ENCODE data around the gene BCL2L11. TPM values are rescaled to one million over a fixed set of nuclear protein-coding genes. Genes with fewer than 3 reads are reported as not detected.

BCL2L11 gene
- total RNA-seq, 6 donors from 2014 or later = 14.8 to 76.5 (median 31.4) TPM

DNA sequence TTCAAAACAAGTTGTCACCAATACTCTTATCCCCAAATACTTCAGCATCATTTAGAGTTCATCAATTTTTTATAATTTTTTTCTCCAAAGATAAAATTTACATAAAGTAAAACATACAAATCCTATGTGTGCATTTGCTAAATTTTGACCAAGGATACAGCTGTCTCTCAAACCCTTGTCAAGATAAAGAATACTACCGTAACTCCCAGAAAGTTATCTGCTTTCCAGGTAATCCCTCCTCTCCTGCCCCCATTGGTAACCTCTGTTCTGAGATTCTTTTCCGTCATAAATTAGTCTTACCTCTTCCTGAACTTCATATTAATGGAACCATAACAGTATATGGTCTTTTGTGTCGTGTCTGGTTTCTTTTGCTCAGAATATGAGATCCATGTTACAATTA, 49.2 kb downstream of the BCL2L11 start:
- Histone ChIP-seq H3K27me3 (no peaks in the 10 kb centered on the region), H3K27ac (no peak overlapping the region), H3K9me3 (no peaks in the 10 kb centered on the region), H3K4me3 (no peak overlapping the region), H3K36me3 (peaks cover 4 to 14% (median 8%) of the 10 kb centered on the region in 4 donors), H3K4me1 (no peaks in the 10 kb centered on the region)
- TF ChIP-seq POLR2A (IDR thresholded peaks at IDR 0.05) = no peak
- TF ChIP-seq EP300 (IDR thresholded peaks at IDR 0.05) = no peak
- TF ChIP-seq POLR2AphosphoS5 (IDR thresholded peaks at IDR 0.05) = no peak
- TF ChIP-seq, protein P1, sequence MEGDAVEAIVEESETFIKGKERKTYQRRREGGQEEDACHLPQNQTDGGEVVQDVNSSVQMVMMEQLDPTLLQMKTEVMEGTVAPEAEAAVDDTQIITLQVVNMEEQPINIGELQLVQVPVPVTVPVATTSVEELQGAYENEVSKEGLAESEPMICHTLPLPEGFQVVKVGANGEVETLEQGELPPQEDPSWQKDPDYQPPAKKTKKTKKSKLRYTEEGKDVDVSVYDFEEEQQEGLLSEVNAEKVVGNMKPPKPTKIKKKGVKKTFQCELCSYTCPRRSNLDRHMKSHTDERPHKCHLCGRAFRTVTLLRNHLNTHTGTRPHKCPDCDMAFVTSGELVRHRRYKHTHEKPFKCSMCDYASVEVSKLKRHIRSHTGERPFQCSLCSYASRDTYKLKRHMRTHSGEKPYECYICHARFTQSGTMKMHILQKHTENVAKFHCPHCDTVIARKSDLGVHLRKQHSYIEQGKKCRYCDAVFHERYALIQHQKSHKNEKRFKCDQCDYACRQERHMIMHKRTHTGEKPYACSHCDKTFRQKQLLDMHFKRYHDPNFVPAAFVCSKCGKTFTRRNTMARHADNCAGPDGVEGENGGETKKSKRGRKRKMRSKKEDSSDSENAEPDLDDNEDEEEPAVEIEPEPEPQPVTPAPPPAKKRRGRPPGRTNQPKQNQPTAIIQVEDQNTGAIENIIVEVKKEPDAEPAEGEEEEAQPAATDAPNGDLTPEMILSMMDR (IDR thresholded peaks at IDR 0.05) = no peak
- DNase-seq = no peak
- ATAC-seq (ENCODE audit: low FRiP score in 2 of 2) = no peak
- WGBS, 2 donors = 84 to 93% methylated on average over 3 of the region's 3 CpGs

DNA sequence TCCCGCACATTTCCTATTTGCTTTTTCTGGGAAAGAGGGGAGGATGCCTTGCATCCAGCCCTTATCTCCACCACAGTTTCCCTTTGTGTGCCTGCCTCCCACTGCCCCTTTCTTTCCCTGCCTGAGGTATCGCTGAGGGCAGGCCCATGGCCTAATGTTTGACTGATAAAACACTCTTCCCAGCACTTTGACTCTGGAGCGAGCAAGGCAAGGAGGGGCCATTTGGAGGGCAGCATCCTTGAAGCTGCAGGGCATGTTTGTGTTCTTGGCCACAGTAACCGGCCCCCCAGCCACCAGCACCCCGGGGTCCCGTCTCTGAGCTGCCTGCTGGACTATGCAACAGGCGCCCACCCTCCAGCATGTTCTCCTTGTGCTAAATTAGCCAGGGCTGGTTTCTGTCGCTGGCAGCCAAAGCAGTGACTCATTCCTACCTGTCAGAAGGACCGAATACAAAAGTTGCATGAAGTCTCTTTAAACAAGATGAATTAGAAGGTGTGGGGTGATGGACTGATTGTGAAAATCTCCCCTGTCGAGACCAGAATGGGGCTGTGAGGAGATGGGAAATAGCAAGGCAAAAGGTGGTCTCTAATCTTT, 50.7 kb downstream of the BCL2L11 start:
- H3K27me3 ChIP-seq = no peaks in the 10 kb centered on the region
- WGBS, 2 donors = 76 to 81% methylated on average over 6 to 10 of the region's 10 CpGs
- peak in 1 of 2 donors; percentile 32 for DNase-seq

DNA sequence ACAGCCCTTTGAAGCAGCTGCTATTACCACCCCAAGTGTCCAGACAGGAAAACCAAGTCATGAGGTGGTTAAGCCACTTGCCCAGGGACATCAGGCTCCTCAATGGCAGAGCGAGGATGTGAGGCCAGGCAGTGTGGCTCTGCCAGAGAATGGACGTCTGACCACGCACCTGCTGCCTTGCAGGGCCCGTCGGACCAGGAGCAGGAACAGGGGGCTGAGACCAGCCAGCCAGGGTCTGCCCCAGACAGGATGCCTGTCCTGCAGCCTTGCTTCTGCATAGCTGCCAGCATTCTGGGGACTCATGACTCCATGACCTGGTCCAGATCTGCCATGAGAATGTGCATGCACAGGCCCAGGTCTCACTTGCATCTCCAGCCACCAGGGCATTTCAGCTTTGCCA, 52.0 kb downstream of the BCL2L11 start:
- Histone ChIP-seq H3K27me3 (no peaks in the 10 kb centered on the region), H3K36me3 (no peaks in the 10 kb centered on the region), H3K9me3 (no peaks in the 10 kb centered on the region), H3K4me1 (no peaks in the 10 kb centered on the region), H3K27ac (no peak overlapping the region), H3K4me3 (no peak overlapping the region)
- WGBS, 2 donors = 97% methylated on average over 5 of the region's 5 CpGs; no CpG with 5 or more reads in 1 of the 2 donors
- ATAC-seq (ENCODE audit: low FRiP score in 2 of 2) (no peak), DNase-seq (peak in 1 of 2 donors; percentile 36)
- TF ChIP-seq EP300 (IDR thresholded peaks at IDR 0.05) (no peak), POLR2AphosphoS5 (IDR thresholded peaks at IDR 0.05) (no peak), POLR2A (IDR thresholded peaks at IDR 0.05) (no peak)
- TF ChIP-seq, protein P1 (IDR thresholded peaks at IDR 0.05) = no peak

More for the DNA sequence above, 50.7 kb downstream of the BCL2L11 start:
- H3K27ac ChIP-seq = no peak overlapping the region
- H3K9me3 ChIP-seq = no peaks in the 10 kb centered on the region
- H3K36me3 ChIP-seq = peaks cover 0 to 1% (median 0%) of the 10 kb centered on the region in 4 donors
- no peak for ATAC-seq (ENCODE audit: low FRiP score in 2 of 2)
- H3K4me3 ChIP-seq = no peak overlapping the region
- no peaks in the 10 kb centered on the region for H3K4me1 ChIP-seq
- TF ChIP-seq EP300 (IDR thresholded peaks at IDR 0.05) = no peak
- no peak for TF ChIP-seq POLR2AphosphoS5 (IDR thresholded peaks at IDR 0.05)
- TF ChIP-seq POLR2A (IDR thresholded peaks at IDR 0.05) = no peak
- TF ChIP-seq, protein P1 (IDR thresholded peaks at IDR 0.05) = no peak

DNA sequence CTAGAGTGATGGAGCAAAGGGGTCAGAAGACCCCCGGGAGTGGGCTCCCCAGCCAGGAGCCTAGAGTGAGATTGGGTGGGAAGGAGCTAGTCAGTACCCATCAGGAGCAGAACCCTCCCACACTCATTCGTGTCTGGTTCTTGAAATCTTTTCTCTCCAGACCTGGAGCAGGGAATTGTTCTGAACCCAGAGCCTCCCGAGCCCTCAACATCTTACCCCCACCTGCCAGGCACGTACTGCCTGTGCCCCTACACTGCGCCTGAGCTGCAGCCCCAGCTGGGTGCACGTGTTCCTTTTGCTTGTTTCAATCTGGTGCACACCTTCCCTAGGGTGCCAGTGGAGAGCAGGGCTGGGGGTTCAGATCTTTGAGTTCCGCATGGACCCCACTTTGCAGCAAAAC, 52.6 kb downstream of the BCL2L11 start:
- no peaks in the 10 kb centered on the region for H3K4me1 ChIP-seq
- H3K36me3 ChIP-seq = no peaks in the 10 kb centered on the region
- DNase-seq (no peak), ATAC-seq (ENCODE audit: low FRiP score in 2 of 2) (no peak)
- WGBS, 2 donors = 94 to 95% methylated on average over 6 to 7 of the region's 7 CpGs
- TF ChIP-seq EP300 (IDR thresholded peaks at IDR 0.05) (no peak), POLR2AphosphoS5 (IDR thresholded peaks at IDR 0.05) (no peak), POLR2A (IDR thresholded peaks at IDR 0.05) (no peak)
- TF ChIP-seq, protein P1 (IDR thresholded peaks at IDR 0.05) = no peak
- H3K27me3 ChIP-seq = no peaks in the 10 kb centered on the region
- no peak overlapping the region for H3K27ac ChIP-seq
- H3K9me3 ChIP-seq = no peaks in the 10 kb centered on the region
- H3K4me3 ChIP-seq = no peak overlapping the region

DNA sequence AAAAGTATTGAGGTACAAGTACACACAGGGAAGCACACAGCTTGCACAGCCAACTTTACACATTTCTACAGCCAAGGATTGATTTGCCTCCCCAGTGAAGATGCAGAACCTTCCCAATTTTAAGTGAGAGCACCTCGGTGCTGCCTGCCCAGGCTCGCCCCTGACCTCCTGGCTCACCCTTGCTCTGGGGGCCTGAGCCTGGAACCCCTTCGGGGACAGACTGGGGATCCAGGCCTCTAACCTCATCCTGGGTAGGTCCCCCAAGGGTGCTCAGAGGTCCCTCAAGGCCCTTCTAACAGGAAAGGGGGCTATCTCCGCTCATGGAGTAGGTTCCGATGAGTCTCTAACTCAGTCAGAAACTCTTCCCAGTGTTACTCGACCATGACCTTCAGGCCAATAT, 53.1 kb downstream of the BCL2L11 start:
- peak in 1 of 2 donors; percentile 35 for DNase-seq
- Histone ChIP-seq H3K4me3 (no peak overlapping the region), H3K9me3 (no peaks in the 10 kb centered on the region), H3K36me3 (no peaks in the 10 kb centered on the region), H3K4me1 (no peaks in the 10 kb centered on the region), H3K27ac (no peak overlapping the region), H3K27me3 (no peaks in the 10 kb centered on the region)
- WGBS, 2 donors = 91 to 98% methylated on average over 5 to 6 of the region's 6 CpGs
- no peak for TF ChIP-seq POLR2AphosphoS5 (IDR thresholded peaks at IDR 0.05)
- TF ChIP-seq POLR2A (IDR thresholded peaks at IDR 0.05) = no peak
- no peak for TF ChIP-seq EP300 (IDR thresholded peaks at IDR 0.05)
- TF ChIP-seq, protein P1 (IDR thresholded peaks at IDR 0.05) = no peak
- ATAC-seq (ENCODE audit: low FRiP score in 2 of 2) = no peak
